Activated naive CD4-positive, alpha-beta T cell treated with anti-CD3 and anti-CD28 coated beads, Interleukin-2, amount 50 U/mL, for 24 hours (primary cell): ENCODE results near the gene EZH1.
A peak's percentile ranks its signal among the peaks of the same experiment; 100 is the strongest.
"Not testable (repeated sequence)": the region's sequence is repeated elsewhere in the genome, so short reads cannot be mapped to it uniquely, and the experiment has no call there.

ENCODE experiments used
- H3K27ac Mint-ChIP-seq: one replicate; pipeline ENCODE4 v1.8.0; 2021; ENCODE audit warnings: mild to moderate bottlenecking, mixed read lengths
- H3K27me3 Mint-ChIP-seq: one replicate; pipeline ENCODE4 v1.8.0; 2021; ENCODE audit warnings: mixed read lengths
- H3K36me3 Mint-ChIP-seq: one replicate; pipeline ENCODE4 v1.8.0; 2021; ENCODE audit warnings: mixed read lengths
- H3K4me1 Mint-ChIP-seq: one replicate; pipeline ENCODE4 v1.8.0; 2021; ENCODE audit warnings: mixed read lengths
- H3K4me3 Mint-ChIP-seq: one replicate; pipeline ENCODE4 v1.8.0; 2021; ENCODE audit warnings: mild to moderate bottlenecking, mixed read lengths
- H3K9me3 Mint-ChIP-seq: one replicate; pipeline ENCODE4 v1.8.0; 2021; ENCODE audit warnings: mixed read lengths

The EZH1 gene

GRCh38 chr17:42778570-42778969 lies 33.7 kb upstream of the EZH1 start:
- Mint-ChIP-seq H3K36me3 (peaks cover 12% of the 10 kb centered on the region), H3K4me3 (no peak overlapping the region), H3K9me3 (no peaks in the 10 kb centered on the region), H3K27ac (no peak overlapping the region), H3K27me3 (peaks cover 22% of the 10 kb centered on the region), H3K4me1 (peaks cover 29% of the 10 kb centered on the region)

- Mint-ChIP-seq H3K4me1 (peaks cover 35% of the 10 kb centered on the region), H3K27me3 (peaks cover 2% of the 10 kb centered on the region), H3K9me3 (no peaks in the 10 kb centered on the region), H3K27ac (no peak overlapping the region), H3K4me3 (peak overlapping the region; percentile 99), H3K36me3 (peaks cover 12% of the 10 kb centered on the region)
Observed at GRCh38 chr17:42775534-42776098, 30.8 kb upstream of the EZH1 start.

- Mint-ChIP-seq H3K4me3 (peak overlapping the region; percentile 99), H3K27me3 (no peaks in the 10 kb centered on the region), H3K4me1 (peaks cover 30% of the 10 kb centered on the region), H3K36me3 (peaks cover 7% of the 10 kb centered on the region), H3K27ac (peak overlapping the region; percentile 96), H3K9me3 (no peaks in the 10 kb centered on the region)
Observed at GRCh38 chr17:42774066-42774745, 29.4 kb upstream of the EZH1 start.

GRCh38 chr17:42773290-42774035 lies 28.6 kb upstream of the EZH1 start, which contains the start of gene VPS25:
VPS25 (plus strand) TSS chr17:42773449; CDS start chr17:42773476, 27 bp downstream.
- peak within 1 kb of the TSS; percentile 99 for H3K4me3 Mint-ChIP-seq
- no peaks in the 10 kb centered on the region for H3K27me3 Mint-ChIP-seq
- peak within 1 kb of the TSS; percentile 96 for H3K27ac Mint-ChIP-seq
- peaks cover 7% of the 10 kb centered on the region for H3K36me3 Mint-ChIP-seq
- H3K4me1 Mint-ChIP-seq, result peaks cover 30% of the 10 kb centered on the region
- H3K9me3 Mint-ChIP-seq, result no peaks in the 10 kb centered on the region

GRCh38 chr17:42772945-42773289 lies 28.1 kb upstream of the EZH1 start:
- Mint-ChIP-seq H3K4me1 (peaks cover 30% of the 10 kb centered on the region), H3K27ac (peak overlapping the region; percentile 96), H3K4me3 (peak overlapping the region; percentile 99), H3K27me3 (no peaks in the 10 kb centered on the region), H3K36me3 (peaks cover 6% of the 10 kb centered on the region), H3K9me3 (no peaks in the 10 kb centered on the region)

- peaks cover 24% of the 10 kb centered on the region for H3K4me1 Mint-ChIP-seq
- H3K27me3 Mint-ChIP-seq, H3K36me3 Mint-ChIP-seq, H3K27ac Mint-ChIP-seq, H3K4me3 Mint-ChIP-seq, H3K9me3 Mint-ChIP-seq: not testable (repeated sequence)
Observed at GRCh38 chr17:42769964-42770363, 25.1 kb upstream of the EZH1 start.

GRCh38 chr17:42768006-42768405 lies 23.2 kb upstream of the EZH1 start:
- H3K27me3 Mint-ChIP-seq, result peaks cover 17% of the 10 kb centered on the region
- not testable (repeated sequence) for H3K36me3 Mint-ChIP-seq, H3K4me1 Mint-ChIP-seq, H3K9me3 Mint-ChIP-seq, H3K4me3 Mint-ChIP-seq, H3K27ac Mint-ChIP-seq

- H3K36me3 Mint-ChIP-seq, result no peaks in the 10 kb centered on the region
- peaks cover 6% of the 10 kb centered on the region for H3K4me1 Mint-ChIP-seq
- H3K9me3 Mint-ChIP-seq, result no peaks in the 10 kb centered on the region
- no peak overlapping the region for H3K27ac Mint-ChIP-seq
- H3K27me3 Mint-ChIP-seq, result peaks cover 21% of the 10 kb centered on the region
- no peak overlapping the region for H3K4me3 Mint-ChIP-seq
Observed at GRCh38 chr17:42767512-42767911, 22.7 kb upstream of the EZH1 start.

- Mint-ChIP-seq H3K36me3 (no peaks in the 10 kb centered on the region), H3K4me1 (no peaks in the 10 kb centered on the region), H3K27me3 (peaks cover 30% of the 10 kb centered on the region), H3K4me3 (no peak overlapping the region), H3K9me3 (no peaks in the 10 kb centered on the region), H3K27ac (no peak overlapping the region)
Observed at GRCh38 chr17:42766124-42766523, 21.3 kb upstream of the EZH1 start.

- Mint-ChIP-seq H3K4me3 (peak overlapping the region; percentile 24), H3K36me3 (no peaks in the 10 kb centered on the region), H3K4me1 (peaks cover 3% of the 10 kb centered on the region), H3K27ac (no peak overlapping the region), H3K9me3 (no peaks in the 10 kb centered on the region), H3K27me3 (peaks cover 37% of the 10 kb centered on the region)
Observed at GRCh38 chr17:42761638-42762037, 16.8 kb upstream of the EZH1 start.

- H3K27me3 Mint-ChIP-seq, result peaks cover 42% of the 10 kb centered on the region
- H3K9me3 Mint-ChIP-seq, result no peaks in the 10 kb centered on the region
- no peaks in the 10 kb centered on the region for H3K36me3 Mint-ChIP-seq
- H3K4me3 Mint-ChIP-seq, result peak within 1 kb of the TSS; percentile 73
- no peak within 1 kb of the TSS for H3K27ac Mint-ChIP-seq
- peaks cover 3% of the 10 kb centered on the region for H3K4me1 Mint-ChIP-seq
Observed at GRCh38 chr17:42760652-42761581, 16.1 kb upstream of the EZH1 start, which contains the start of gene RAMP2. RAMP2 (plus strand) TSS chr17:42761227; CDS start chr17:42761262, 35 bp downstream.

- peak overlapping the region; percentile 73 for H3K4me3 Mint-ChIP-seq
- peaks cover 40% of the 10 kb centered on the region for H3K27me3 Mint-ChIP-seq
- peaks cover 3% of the 10 kb centered on the region for H3K4me1 Mint-ChIP-seq
- H3K27ac Mint-ChIP-seq, result no peak overlapping the region
- H3K9me3 Mint-ChIP-seq, result no peaks in the 10 kb centered on the region
- H3K36me3 Mint-ChIP-seq, result no peaks in the 10 kb centered on the region
Observed at GRCh38 chr17:42759982-42760651, 15.3 kb upstream of the EZH1 start.

GRCh38 chr17:42754782-42755181 lies 9.9 kb upstream of the EZH1 start:
- no peak overlapping the region for H3K27ac Mint-ChIP-seq
- no peaks in the 10 kb centered on the region for H3K9me3 Mint-ChIP-seq
- H3K4me3 Mint-ChIP-seq, result no peak overlapping the region
- H3K36me3 Mint-ChIP-seq, result no peaks in the 10 kb centered on the region
- H3K27me3 Mint-ChIP-seq, result peaks cover 15% of the 10 kb centered on the region
- H3K4me1 Mint-ChIP-seq, result no peaks in the 10 kb centered on the region

- peaks cover 14% of the 10 kb centered on the region for H3K27me3 Mint-ChIP-seq
- no peak overlapping the region for H3K27ac Mint-ChIP-seq
- no peaks in the 10 kb centered on the region for H3K9me3 Mint-ChIP-seq
- no peaks in the 10 kb centered on the region for H3K36me3 Mint-ChIP-seq
- H3K4me3 Mint-ChIP-seq, result no peak overlapping the region
- H3K4me1 Mint-ChIP-seq, result no peaks in the 10 kb centered on the region
Observed at GRCh38 chr17:42751628-42752027, 6.8 kb upstream of the EZH1 start.
